ENCODE data around the gene CLC. TPM values are rescaled to one million over a fixed set of nuclear protein-coding genes. Genes with fewer than 3 reads are reported as not detected.
"Not testable (repeated sequence)": the region's sequence is repeated elsewhere in the genome, so short reads cannot be mapped to it uniquely, and the experiment has no call there.

CLC gene
- not detected for total RNA-seq
- long read RNA-seq, donor 1: 0 reads
- long read RNA-seq, donor 2: 0 reads

GRCh38 chr19:39737891-39738290 lies at the start of gene CLC:
TSS of gene CLC (minus strand) at chr19:39738029. CDS start at chr19:39737952, 77 bp downstream.
- intact Hi-C loops (cut with DNase I): no loop called here
- DNase-seq (ENCODE audit: low spot score): no peak

- DNase-seq (ENCODE audit: low spot score): no peak
- intact Hi-C loops (cut with DNase I): no loop called here
These were observed 43.1 kb upstream of the CLC start for GRCh38 chr19:39780894-39781293.

DNA sequence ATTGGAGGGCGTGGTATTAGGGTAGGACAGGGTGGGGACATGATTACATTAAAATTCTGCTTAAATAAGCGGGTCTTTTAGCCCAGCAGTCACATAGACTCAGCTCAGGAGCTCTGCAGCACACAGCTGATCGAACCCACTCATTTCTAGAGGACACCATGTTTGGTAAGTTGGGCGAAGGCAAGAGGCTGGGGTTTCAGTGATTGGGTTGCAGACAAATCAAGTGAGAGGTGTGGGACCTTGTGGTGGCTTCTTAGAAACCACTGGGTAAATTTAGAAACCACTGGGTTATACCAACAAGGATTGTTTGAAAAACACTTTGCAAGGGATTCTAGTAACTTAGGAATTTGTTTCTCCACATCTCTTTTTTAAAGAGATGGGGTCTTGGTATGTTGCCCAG lies 40.9 kb upstream of the CLC start, which contains the start of gene LEUTX:
Gene LEUTX (plus strand): TSS at position 92 of the 400 bp plus-strand sequence. CDS start 67 bp downstream, at position 159.
- no peak for DNase-seq (ENCODE audit: low spot score)
- intact Hi-C loops (cut with DNase I): no loop called here

GRCh38 chr19:39768786-39769185 lies 31.0 kb upstream of the CLC start:
- intact Hi-C loops (cut with DNase I): no loop called here
- no peak for DNase-seq (ENCODE audit: low spot score)

DNA sequence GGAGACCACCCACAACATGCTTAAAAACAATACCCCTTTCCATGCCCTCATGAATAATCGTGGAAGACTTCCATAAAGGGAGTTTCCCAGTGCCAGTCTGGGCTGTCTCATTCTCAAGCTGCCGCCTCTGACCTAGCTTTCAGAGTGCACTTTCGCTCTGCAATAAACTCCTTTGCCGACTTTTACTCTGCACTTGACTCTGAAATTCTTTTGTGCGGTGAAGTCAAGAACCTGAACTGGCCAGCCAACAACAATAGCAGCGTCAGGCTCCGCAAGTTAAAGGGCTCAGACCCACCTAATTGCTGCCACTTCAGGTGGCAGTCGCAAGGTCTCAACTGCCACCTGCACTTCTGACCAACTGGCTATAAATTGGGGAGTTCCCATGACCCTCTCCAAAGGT lies 30.5 kb upstream of the CLC start:
- no peak for DNase-seq (ENCODE audit: low spot score)
- intact Hi-C loops (cut with DNase I): no loop called here

DNA sequence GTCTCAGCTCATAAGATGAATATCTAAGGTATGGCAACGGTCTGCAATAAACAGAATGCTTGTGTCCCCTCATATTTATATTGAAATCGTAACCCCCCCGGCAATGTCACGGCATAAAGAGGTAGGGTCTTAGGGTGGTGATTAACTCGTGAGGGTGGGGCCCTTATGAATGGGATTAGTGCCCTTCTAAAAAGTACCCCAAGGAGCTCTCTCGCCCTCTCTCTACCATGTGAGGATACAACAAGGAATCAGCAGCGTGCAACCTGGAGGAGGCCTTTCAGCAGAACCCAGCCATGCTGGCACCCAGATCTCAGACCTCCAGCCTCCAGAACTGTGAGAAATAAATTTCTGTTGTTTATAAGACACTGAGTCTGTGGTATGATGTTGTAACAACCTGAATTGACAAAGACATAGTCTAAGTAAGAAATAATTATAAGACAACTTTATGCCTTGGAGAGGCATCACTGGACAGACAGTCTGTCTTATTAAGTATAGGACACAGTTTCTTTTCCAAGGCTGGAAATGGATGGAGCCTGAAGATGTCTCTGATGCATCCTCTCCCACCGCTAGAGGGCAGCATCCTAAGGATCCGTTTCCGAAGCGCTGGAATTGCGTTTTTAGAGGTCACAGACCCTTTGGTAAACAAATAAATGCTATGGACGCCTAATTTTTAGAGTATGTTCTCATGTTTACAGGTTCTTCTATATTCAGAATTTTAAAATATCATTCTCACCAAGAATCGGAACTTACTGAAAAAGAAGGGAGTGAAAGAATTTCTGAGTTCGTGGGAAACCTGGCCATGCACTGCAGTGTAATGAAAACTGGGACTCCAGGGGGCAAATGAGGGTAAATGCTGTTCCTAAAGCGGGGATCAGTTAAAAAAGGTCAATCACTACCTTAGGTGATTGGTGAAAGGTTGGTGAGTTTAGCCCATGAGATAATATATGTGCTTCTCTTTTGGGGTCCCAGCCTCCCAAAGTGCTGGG lies 27.6 kb upstream of the CLC start:
- no peak for DNase-seq (ENCODE audit: low spot score)
- intact Hi-C loops (cut with DNase I): no loop called here

DNA sequence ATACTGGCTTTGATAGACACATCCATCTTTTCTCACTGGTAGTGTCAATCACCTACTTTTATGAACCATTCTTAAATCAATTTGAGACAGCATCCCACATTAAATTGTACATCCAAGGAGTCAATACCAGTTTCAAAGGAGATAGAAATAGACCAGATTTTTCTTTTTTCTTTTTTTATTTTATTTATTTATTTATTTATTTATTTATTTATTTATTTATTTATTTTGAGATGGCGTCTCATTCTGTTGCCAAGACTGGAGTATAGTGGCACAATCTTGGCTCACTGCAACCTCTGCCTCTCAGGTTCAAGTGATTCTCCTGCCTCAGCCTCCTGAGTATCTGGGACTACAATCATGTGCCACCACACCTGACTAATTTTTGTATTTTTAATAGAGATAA lies 24.0 kb upstream of the CLC start:
- DNase-seq (ENCODE audit: low spot score); intact Hi-C loops (cut with DNase I): not testable (repeated sequence)

DNA sequence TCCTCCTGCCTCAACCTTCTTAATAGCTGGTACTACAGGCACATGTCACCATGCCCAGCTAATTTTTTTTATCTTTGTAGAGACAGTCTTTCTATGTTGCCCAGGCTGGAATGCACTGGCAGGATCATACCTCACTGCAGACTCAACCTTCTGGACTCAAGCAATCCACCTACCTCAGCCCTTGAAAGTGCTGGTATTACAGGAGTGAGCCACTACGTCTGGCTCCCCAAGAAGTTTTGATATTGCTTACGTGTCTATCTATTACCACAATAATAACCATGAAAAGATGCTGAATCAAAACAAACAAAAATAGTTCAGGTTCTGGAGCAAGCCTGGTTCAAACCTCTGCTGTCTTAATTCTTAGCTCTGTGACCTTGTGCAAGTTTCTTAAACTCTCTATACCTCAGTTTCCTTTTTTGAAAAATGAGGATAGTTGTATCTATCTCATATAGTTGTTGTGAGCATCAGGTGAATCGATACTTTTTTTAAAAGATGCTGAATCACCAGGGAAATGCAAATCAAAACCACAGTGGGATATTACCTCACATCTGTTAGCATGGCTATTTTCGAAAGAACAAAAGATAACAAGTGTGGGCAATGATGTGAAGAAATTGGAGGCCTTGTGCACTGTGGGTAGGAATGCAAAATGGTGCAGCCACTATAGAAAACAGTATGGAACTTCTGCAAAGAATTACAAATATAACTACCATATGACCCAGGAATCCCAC lies 21.8 kb upstream of the CLC start:
- no peak for DNase-seq (ENCODE audit: low spot score)
- intact Hi-C loops (cut with DNase I): no loop called here

DNA sequence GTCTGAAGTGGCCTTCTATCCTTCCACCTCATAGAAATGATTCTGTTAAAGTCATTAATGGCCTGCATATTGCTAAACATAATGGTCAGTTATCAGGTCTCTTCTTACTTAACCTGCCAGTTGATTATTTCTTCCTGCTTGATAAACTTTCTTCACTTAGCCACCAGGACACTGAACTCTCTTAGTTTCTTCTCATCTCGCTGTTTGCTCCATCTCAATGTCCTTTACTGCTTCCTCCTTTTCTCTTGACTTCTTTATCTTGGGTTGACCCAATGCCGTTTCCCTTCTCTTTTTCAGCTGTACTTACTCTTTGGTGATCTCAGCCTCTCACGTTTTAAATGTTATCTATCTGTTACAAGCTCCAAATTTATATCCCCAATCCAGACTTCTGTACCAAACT lies 17.1 kb upstream of the CLC start:
- DNase-seq (ENCODE audit: low spot score): no peak
- intact Hi-C loops (cut with DNase I): no loop called here

DNA sequence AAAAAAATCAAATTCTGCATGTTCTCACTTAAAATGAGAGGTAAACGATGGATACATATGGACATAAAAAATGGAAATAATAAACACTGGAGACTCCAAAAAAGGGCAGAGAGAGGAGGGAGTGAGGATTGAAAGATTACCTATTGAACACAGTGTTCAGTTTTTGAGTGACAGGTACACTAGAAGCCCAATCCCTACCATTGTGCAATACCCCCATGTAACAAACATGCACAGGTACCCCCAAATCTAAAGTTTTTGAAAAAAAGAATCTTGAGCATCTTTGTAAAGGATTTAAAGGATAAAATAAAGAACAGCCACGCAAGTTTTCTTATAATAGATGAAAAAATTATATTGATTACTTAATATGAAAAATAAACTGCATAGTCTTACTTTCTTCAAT lies 16.7 kb upstream of the CLC start:
- intact Hi-C loops (cut with DNase I): no loop called here
- no peak for DNase-seq (ENCODE audit: low spot score)

DNA sequence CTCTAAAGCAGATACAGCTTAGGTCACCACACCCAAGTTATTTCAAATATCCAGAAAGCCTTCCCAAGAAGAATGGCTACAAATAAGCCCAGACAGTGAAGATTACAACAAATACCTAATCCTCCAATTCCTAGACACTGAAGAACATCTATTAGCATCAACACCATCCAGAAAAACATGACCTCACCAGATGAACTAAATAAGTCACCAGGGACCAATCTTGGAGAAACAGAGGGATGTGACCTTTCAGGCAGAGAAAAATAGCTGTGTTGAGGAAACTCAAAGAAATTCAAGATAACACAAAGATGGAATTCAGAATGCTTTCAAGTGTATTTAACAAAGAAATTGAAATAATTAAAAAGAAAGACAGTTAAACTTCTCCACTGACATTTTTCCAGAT lies 15.0 kb upstream of the CLC start:
- intact Hi-C loops (cut with DNase I): no loop called here
- no peak for DNase-seq (ENCODE audit: low spot score)

- no peak for DNase-seq (ENCODE audit: low spot score)
- intact Hi-C loops (cut with DNase I): no loop called here
These were observed 14.6 kb upstream of the CLC start for GRCh38 chr19:39752390-39752789.

DNA sequence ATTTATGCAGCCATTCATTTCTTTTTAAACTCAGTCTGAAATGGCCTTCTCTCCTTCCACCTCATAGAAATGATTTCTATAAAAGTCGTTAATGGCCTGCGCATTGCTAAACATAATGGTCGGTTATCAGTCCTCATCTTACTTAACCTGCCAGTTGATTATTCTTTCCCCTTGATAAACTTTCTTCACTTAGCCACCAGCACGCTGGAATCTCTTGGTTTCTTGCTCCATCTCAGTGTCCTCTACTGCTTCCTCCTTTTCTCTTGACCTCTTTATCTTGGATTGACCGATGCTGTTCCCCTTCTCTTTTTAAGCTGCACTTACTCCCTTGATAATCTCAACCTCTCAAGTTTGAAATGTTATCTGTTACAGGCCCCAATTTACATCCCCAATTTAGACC lies 12.2 kb upstream of the CLC start:
- intact Hi-C loops (cut with DNase I): no loop called here
- DNase-seq (ENCODE audit: low spot score): no peak

GRCh38 chr19:39746836-39747529 lies 9.2 kb upstream of the CLC start:
- no peak for DNase-seq (ENCODE audit: low spot score)
- intact Hi-C loops (cut with DNase I): no loop called here

DNA sequence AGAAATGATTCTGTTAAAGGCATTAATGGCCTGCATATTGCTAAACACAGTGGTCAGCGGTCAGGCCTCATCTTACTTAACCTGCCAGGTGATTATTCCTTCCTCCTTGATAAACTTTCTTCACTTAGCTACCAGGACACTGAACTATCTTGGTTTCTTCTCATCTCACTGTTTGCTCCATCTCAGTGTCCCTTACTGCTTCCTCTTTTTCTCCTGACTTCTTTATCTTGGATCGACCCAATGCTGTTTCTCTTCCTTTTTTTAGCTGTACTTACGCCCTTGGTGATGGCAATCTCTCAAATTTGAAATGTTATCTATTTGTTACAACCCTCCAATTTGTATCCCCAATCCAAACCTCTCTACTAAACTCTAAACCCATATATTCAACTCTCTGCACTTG lies 7.8 kb upstream of the CLC start:
- intact Hi-C loops (cut with DNase I): no loop called here
- no peak for DNase-seq (ENCODE audit: low spot score)

GRCh38 chr19:39740395-39740794 lies 2.6 kb upstream of the CLC start:
- no peak for DNase-seq (ENCODE audit: low spot score)
- intact Hi-C loops (cut with DNase I): no loop called here

GRCh38 chr19:39738814-39739213 lies 985 bp upstream of the CLC start:
- DNase-seq (ENCODE audit: low spot score): no peak
- intact Hi-C loops (cut with DNase I): no loop called here

GRCh38 chr19:39737351-39737750 lies 478 bp downstream of the CLC start:
- intact Hi-C loops (cut with DNase I): no loop called here
- no peak for DNase-seq (ENCODE audit: low spot score)

DNA sequence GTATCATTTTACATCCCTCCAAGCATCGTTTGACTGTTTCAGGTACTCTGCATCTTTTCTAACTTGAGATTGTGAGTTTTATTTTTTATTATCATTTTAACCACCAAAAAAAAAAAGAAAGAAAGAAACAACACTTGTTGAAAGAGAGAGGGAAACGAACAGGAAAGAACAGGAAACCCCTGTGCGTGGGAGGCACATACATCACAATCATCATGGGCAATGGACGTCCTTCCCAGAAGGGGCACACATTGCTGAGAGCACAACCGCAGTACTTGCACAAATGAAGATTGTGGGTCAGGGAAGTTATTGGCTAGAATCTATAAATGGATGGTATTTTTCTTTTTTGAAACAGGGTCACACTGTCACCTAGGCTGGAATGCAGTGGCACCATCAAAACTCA lies 1.7 kb downstream of the CLC start:
- intact Hi-C loops (cut with DNase I): no loop called here
- no peak for DNase-seq (ENCODE audit: low spot score)

GRCh38 chr19:39735688-39736087 lies 2.1 kb downstream of the CLC start:
- DNase-seq (ENCODE audit: low spot score): no peak
- intact Hi-C loops (cut with DNase I): no loop called here

Data from posterior vena cava (tissue), 2 donors.